Measurements from ENCODE around the gene TMEM175. TPM values are rescaled to one million over a fixed set of nuclear protein-coding genes. Genes with fewer than 3 reads are reported as not detected.
A peak's percentile ranks its signal among the peaks of the same experiment; 100 is the strongest.
"Not testable (repeated sequence)": the region's sequence is repeated elsewhere in the genome, so short reads cannot be mapped to it uniquely, and the experiment has no call there.

Gene TMEM175
- total RNA-seq, 1 donor from 2014 or later: 30.6 TPM

DNA sequence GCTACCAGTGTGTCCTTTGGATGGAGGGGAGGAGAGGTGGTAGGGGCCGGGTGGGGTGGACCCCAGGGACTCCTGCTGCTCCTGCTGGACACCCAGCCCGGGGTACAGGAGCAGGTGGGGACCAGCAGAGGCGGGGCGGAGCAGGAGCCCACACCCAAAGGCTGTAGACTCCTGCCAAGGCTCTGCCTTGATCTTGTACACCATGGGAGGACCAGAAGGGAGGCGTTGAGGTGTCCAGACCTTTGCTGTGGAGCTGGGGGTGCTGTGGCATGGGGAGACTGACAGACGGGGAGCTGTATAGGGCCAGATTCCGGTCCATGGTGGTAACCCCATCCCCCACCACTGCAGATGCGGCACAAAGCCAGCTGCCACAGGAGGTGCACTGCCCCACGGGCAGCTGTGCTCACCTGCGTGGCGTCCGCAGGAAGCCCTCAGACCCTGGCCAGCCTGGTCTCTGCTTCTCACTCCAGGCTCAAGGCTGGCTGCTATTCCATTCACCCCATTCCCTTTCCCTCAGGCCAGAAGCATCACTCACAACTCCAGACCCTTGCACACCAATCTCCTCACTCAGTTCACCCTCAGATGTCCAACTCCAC, 65.9 kb downstream of the TMEM175 start:
- peaks cover 36% of the 10 kb centered on the region for H3K27me3 Mint-ChIP-seq
- H3K4me3 Mint-ChIP-seq (ENCODE audit: low read depth): no peak overlapping the region
- TF ChIP-seq, protein P1, sequence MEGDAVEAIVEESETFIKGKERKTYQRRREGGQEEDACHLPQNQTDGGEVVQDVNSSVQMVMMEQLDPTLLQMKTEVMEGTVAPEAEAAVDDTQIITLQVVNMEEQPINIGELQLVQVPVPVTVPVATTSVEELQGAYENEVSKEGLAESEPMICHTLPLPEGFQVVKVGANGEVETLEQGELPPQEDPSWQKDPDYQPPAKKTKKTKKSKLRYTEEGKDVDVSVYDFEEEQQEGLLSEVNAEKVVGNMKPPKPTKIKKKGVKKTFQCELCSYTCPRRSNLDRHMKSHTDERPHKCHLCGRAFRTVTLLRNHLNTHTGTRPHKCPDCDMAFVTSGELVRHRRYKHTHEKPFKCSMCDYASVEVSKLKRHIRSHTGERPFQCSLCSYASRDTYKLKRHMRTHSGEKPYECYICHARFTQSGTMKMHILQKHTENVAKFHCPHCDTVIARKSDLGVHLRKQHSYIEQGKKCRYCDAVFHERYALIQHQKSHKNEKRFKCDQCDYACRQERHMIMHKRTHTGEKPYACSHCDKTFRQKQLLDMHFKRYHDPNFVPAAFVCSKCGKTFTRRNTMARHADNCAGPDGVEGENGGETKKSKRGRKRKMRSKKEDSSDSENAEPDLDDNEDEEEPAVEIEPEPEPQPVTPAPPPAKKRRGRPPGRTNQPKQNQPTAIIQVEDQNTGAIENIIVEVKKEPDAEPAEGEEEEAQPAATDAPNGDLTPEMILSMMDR (IDR thresholded peaks at IDR 0.05; ENCODE audit: unreplicated experiment): no peak
- DNase-seq (ENCODE audit: low spot score, unreplicated experiment): no peak
- H3K4me1 Mint-ChIP-seq (ENCODE audit: low read depth): peaks cover 7% of the 10 kb centered on the region
- no peaks in the 10 kb centered on the region for H3K9me3 Mint-ChIP-seq (ENCODE audit: low read depth)
- peak overlapping the region; percentile 43 for H3K27ac Mint-ChIP-seq
- no peaks in the 10 kb centered on the region for H3K36me3 Mint-ChIP-seq (ENCODE audit: insufficient read depth)

GRCh38 chr4:999240-999863, 67.1 kb downstream of the TMEM175 start:
- H3K36me3 Mint-ChIP-seq (ENCODE audit: insufficient read depth); DNase-seq (ENCODE audit: low spot score, unreplicated experiment); H3K4me1 Mint-ChIP-seq (ENCODE audit: low read depth); H3K27ac Mint-ChIP-seq; H3K9me3 Mint-ChIP-seq (ENCODE audit: low read depth); H3K4me3 Mint-ChIP-seq (ENCODE audit: low read depth): not testable (repeated sequence)
- peaks cover 40% of the 10 kb centered on the region for H3K27me3 Mint-ChIP-seq

GRCh38 chr4:999882-1000425, 67.7 kb downstream of the TMEM175 start:
- Mint-ChIP-seq H3K4me3 (ENCODE audit: low read depth) (no peak overlapping the region), H3K36me3 (ENCODE audit: insufficient read depth) (peaks cover 2% of the 10 kb centered on the region), H3K27ac (no peak overlapping the region), H3K27me3 (peaks cover 45% of the 10 kb centered on the region), H3K4me1 (ENCODE audit: low read depth) (peaks cover 1% of the 10 kb centered on the region), H3K9me3 (ENCODE audit: low read depth) (no peaks in the 10 kb centered on the region)
- DNase-seq (ENCODE audit: low spot score, unreplicated experiment): no peak
- TF ChIP-seq, protein P1 (IDR thresholded peaks at IDR 0.05; ENCODE audit: unreplicated experiment): no peak

- no peak overlapping the region for H3K27ac Mint-ChIP-seq
- H3K9me3 Mint-ChIP-seq (ENCODE audit: low read depth): no peaks in the 10 kb centered on the region
- H3K27me3 Mint-ChIP-seq: peaks cover 48% of the 10 kb centered on the region
- no peak overlapping the region for H3K4me3 Mint-ChIP-seq (ENCODE audit: low read depth)
- TF ChIP-seq, protein P1 (IDR thresholded peaks at IDR 0.05; ENCODE audit: unreplicated experiment): no peak
- H3K36me3 Mint-ChIP-seq (ENCODE audit: insufficient read depth): peaks cover 2% of the 10 kb centered on the region
- peaks cover 1% of the 10 kb centered on the region for H3K4me1 Mint-ChIP-seq (ENCODE audit: low read depth)
- DNase-seq (ENCODE audit: low spot score, unreplicated experiment): no peak
Observed at GRCh38 chr4:1000686-1001260, 68.5 kb downstream of the TMEM175 start.

GRCh38 chr4:1001561-1002130, 69.4 kb downstream of the TMEM175 start:
- DNase-seq (ENCODE audit: low spot score, unreplicated experiment): no peak
- H3K4me3 Mint-ChIP-seq (ENCODE audit: low read depth): no peak overlapping the region

More at GRCh38 chr4:1001561-1002130, 69.4 kb downstream of the TMEM175 start:
- Mint-ChIP-seq H3K4me1 (ENCODE audit: low read depth) (peaks cover 1% of the 10 kb centered on the region), H3K9me3 (ENCODE audit: low read depth) (no peaks in the 10 kb centered on the region), H3K36me3 (ENCODE audit: insufficient read depth) (peaks cover 2% of the 10 kb centered on the region), H3K27me3 (peaks cover 54% of the 10 kb centered on the region), H3K27ac (no peak overlapping the region)
- TF ChIP-seq, protein P1 (IDR thresholded peaks at IDR 0.05; ENCODE audit: unreplicated experiment): no peak

All from progenitor cell of endocrine pancreas (in vitro differentiated cells).